Inflammatory macrophage (primary cell): ENCODE data around the gene CAMSAP1.
"Not testable (repeated sequence)": the region's sequence is repeated elsewhere in the genome, so short reads cannot be mapped to it uniquely, and the experiment has no call there.

ENCODE experiments used
- DNase-seq, 2 donors: peaks; one replicate each; pipeline ENCODE4 v3.0.0-alpha.2; 2020 to 2022

Gene CAMSAP1

DNA sequence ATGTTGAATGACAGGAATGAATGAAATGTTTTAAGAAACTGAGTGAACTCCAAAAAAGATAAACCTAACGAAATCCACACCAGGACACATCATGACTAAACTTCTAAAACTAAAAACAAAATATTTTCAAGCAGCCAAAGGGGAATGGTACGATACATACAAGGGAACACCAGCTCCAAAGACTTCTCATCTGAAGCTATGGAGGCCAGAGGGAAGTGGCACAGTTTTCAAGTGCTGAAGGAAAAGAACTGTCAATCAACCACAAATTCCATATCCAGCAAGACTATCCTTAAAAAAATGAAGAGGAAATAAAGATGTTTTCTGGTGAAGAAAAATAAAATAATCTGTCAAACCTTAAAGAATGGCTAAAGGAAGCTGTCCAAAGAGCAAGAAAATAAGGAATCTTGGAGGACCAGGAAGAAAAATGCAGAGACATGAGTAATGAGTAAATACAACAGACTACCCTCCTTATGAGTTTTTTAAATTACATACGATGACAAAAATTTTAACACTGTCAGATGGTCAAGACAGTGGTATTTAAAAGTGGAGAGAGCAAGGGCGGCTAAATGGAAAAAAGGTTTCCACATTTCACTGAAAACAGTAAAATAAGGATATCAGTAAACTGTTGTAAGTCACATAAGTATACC lies 12.0 kb downstream of the CAMSAP1 start:
- DNase-seq: no peak

DNA sequence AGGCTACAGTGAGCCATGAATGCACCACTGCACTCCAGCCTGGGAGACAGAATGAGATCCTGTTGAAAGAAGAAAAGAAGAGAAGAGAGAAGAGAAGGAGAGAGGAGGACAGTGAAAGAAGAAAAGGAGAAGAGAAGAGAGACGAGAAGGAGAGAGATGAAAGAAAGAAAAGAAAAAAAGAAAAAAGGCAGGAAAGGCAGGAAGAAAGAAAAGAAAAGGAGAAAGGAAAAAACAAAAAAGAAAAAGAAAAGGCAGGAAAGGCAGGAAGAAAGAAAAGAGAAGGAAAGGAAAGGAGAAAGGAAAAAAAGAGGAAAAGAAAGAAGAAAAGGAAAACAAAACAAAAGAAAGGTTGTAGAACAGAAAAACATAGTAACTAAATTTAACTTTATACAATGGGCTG lies 14.2 kb downstream of the CAMSAP1 start:
- no peak for DNase-seq

DNA sequence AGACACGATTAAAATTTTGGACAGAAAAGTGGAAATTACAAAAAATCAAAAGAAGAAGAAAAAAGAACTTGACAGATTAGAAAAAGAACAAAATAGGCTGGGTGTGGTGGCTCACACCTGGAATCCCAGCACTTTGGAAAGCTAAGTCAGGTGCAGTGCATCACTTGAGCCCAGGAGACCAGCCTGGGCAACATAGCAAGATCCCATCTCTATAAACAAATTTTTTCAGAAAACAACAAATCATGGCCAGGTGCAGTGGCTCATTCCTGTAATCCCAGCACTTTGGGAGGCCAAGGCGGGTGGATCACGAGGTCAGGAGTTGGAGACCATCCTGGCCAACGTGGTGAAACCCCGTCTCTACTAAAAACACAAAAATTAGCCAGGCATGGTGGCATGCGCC lies 15.0 kb downstream of the CAMSAP1 start:
- DNase-seq: not testable (repeated sequence)

DNA sequence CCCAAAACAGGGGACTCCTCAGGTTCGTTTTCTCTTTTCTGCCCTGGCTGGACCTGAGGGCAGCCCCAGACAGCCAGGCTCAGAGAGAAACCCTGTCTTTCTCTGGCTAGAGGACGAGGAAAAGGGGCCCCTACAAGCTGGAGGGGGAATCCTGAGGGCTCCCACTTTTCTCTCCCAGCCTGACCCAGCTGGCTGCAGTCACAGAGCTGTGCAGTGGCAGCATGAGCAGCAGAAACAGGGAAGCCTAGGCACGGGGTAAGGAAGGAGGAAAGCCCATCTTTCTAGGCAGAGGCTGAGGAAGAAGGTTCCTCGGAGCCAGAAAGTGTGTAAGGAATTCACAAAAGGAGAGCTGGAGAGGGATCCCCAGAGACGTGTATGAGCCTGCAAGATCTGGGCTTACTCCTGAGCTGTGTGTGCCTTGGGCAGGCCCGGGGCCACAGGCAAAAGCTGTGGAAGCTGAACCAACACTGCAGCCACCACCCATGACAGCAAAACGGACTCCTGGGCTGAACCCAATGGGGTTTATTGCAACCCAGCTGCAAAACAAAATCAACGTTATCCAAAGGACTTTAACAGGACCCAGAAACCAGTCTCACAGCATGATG lies 16.2 kb downstream of the CAMSAP1 start:
- DNase-seq: no peak

- no peak for DNase-seq
Measured at GRCh38 chr9:135890190-135891026, 16.9 kb downstream of the CAMSAP1 start.

DNA sequence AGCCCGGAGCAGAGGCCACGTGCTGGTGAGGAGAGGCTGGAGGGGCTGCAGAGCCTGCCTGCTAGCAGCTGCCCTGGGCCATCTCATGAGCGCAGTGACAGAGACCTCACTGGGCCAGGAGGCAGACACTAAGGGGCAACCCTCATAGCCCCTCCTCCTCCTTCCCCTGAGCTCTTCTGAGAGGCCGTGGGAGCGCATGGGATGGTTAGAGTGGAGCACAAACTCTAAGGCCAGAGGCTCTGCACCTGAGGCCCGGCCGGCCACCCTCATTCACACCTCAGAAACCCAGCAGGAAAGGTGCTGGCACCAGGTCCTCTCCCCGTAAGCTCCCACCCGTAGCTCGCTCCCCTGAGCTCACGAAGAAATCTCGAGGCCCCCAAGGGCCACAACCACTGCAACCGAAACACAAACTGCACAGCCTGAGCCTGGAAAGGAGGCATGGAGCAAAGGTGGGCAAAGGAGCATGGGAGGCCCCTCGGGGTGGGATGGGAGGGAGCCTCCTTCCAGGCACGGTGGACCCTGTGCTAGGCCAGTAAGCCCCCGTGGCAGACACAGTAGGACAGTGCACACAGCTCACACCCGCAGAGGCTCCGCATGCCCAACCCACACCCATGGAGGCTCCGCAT lies 17.7 kb downstream of the CAMSAP1 start:
- DNase-seq: no peak

DNA sequence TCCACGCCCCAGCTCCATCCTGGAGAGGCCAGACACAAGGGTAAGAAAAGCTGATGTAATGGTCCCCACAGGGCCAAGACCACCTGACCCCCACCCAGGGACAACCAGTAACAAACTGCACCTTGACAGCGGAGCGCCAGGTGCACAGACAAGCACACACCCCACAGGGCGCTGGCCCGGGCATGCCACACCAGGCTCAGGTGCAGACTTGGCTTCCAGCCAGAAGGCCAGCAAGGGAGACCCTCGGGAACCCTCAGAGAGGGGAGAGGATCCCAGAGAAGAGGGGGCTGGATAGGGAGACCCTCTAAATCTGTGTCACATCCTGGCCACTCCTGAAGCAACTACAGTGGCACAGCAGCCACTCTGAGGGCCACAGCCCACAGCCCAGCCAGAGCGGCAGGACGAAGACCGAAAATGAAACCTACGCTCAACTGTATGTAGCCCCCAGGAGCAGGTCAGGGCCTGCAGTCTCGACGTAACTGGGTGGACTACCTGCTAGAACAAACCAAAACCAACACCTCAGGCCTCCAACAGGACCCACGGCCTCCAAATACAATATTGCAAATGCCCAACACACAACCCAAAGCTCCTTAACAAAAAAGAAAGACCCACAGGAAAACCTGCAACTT lies 18.5 kb downstream of the CAMSAP1 start:
- no peak for DNase-seq

DNA sequence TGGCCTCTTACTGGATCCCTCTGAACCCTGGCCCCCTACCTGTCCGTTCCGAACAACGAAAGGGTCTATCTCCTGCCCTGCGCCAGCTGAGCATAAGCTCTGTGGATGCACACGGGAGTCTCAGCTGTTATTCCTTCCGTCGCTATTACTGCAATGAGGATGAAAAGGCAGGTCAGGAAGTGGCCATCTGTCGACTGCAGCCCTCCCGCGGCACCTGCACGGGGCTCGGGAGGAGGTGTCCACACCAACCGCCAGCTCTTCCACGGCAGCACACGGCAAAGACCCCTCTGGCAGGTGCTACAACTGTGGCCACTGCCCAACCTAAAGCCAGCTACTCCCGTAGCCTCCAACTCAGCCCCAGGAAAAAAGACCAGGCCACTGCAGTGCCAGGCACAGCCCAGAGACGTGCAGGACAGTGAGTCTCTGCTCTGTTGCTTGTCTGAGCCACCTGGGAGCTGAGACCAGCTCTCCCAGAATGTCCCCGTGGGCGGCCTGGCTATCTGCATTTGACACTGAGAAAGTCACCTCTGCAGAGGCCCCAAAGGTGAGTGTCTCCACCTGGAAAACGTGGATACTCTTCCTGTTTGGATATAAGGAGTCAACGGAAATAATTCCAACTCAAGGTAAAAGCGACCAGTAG lies 19.1 kb downstream of the CAMSAP1 start:
- no peak for DNase-seq

GRCh38 chr9:135887585-135888050 lies 19.7 kb downstream of the CAMSAP1 start:
- peak; percentile 51 to 53 for DNase-seq

DNA sequence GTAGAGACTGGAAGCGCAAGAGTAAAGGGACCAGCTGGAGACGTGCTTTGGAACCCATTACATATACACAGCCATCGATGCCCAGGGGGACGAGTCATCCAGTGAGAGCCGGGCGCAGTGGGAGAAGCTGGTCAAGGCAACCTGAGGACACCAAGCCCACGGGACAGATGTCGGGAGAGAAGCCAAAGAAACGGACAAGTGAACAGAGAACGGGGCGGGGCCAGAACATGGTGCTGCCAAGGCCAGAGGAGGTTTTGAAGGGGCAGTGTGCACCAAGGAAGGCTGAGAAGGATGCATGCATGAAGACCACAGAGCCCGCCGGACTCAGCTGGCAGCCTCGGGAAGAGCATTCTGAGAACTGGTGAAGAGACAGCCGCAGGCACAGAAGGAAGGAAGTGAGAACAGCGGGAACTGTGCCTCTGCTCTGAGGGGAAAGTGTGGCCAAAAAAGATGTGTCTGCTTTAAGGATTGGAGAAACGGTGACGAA lies 20.3 kb downstream of the CAMSAP1 start:
- peak; percentile 52 for DNase-seq

GRCh38 chr9:135886147-135886981 lies 21.0 kb downstream of the CAMSAP1 start:
- no peak for DNase-seq

DNA sequence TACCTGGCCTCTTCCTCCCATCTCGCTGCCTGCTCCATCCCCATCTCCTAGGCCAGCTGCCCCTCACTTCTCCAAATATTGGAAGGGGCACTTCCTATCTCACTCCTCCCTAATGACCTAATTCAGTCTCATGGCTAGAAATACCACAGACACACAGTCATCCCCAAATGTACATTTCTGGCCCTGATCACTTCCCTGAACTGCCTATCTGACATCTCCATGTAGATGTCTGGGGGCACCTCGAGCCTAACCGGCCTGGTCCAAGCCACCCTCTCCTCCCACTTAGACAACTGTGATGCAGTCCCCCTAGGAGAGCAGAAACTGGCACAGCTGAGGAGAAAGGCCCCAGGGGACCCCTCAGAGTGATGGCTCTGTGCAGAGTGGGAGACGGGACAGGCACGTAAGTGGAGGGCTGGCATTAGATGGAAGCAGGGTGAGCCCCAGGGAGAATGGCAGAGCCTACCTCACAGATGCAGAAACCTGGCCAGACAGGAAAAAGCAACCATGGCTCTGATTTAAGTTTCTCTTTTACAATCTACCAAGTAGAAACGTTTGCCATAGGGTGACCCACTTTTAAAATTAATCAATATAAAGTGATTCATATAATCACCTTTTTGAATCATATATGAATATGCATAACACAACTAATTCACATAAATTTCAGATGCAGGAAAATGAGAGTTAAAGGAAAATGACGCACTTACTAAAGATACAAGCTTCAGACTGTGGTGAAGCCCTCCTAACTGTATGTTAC lies 22.1 kb downstream of the CAMSAP1 start:
- peak; percentile 69 to 71 for DNase-seq

- no peak for DNase-seq
Measured at GRCh38 chr9:135884328-135885035, 22.9 kb downstream of the CAMSAP1 start.

DNA sequence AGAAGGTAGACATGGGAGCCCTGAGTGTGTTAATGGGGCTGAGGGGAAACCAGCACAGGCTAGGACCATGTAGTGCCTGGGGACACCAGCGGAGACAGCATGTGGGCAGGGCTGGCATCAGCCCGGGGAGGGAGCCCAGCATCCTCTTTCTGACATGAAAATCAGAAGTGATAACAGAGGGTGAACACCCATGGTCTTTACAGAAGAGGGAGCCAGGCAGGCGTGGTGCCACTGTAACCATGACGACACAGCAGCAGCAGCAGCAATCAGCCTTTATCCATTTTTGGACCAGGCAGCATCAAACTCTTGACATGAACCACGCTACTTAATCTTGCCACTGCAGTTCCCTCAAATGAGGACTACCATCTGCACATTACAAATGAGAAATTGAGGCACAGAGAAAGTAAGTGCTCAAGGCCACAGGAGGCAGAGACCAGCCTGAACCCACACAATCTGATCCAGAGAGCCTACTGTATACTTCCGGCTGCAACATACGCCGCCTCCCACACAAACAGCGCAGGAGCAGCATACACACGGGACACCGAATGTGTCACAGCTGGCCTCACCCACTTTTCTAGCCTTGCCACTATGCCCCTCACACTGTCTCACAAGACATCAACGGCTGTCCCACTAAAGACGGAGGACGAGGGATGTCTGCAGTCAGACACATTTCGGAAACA lies 23.8 kb downstream of the CAMSAP1 start:
- DNase-seq: peak; percentile 30 to 46

- no peak for DNase-seq
Measured at GRCh38 chr9:135882011-135882410, 25.3 kb downstream of the CAMSAP1 start.

- no peak for DNase-seq
Measured at GRCh38 chr9:135880438-135880837, 26.9 kb downstream of the CAMSAP1 start.

- DNase-seq: no peak
Measured at GRCh38 chr9:135879619-135880018, 27.7 kb downstream of the CAMSAP1 start.

DNA sequence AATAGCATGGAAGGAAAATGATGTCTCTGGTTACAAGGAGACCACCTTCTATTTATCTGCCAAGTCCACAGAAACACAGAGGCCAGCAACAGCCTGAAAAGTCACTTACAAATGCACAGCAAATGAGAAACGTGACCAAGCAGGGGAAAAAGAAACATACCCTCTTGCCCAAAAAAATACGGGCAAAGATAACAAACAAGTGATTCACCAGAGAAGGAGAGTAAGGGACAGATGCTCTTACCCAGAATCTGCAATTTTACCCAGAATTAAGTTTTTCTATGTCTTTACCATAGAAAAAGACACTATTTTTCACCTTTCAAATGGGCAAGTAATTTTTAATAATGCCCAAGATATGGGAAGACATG lies 28.1 kb downstream of the CAMSAP1 start:
- DNase-seq: no peak
